Adrenal gland (tissue), 5 donors: ENCODE measurements around the gene DDX51.

Source experiments
- POLR2A ChIP-seq, 2 donors: fragments of 450-650 bp; IDR thresholded peaks; one replicate each; pipeline ENCODE4 v1.6.1; 2017; ENCODE audit warnings: antibody characterized with exemption in 2 of 2, mild to moderate bottlenecking in 2 of 2, moderate library complexity in 1 of 2
- TF ChIP-seq, protein P1 (sequence below), 6 experiments: fragments of 450-650 bp in 4 of 6; fragments of 200-600 bp in 2 of 6; sonication (generic) in 1 of 6; IDR thresholded peaks; 1 replicate in 5 of 6; 2 replicates in 1 of 6; pipeline versions ENCODE4 v1.5.1 to v1.8.0; 2016 to 2021; ENCODE audit warnings: antibody characterized with exemption in 6 of 6, mild to moderate bottlenecking in 2 of 6, moderate library complexity in 1 of 6
- donor health status: DM: no; HTN: no; CAD: no.

DNA sequence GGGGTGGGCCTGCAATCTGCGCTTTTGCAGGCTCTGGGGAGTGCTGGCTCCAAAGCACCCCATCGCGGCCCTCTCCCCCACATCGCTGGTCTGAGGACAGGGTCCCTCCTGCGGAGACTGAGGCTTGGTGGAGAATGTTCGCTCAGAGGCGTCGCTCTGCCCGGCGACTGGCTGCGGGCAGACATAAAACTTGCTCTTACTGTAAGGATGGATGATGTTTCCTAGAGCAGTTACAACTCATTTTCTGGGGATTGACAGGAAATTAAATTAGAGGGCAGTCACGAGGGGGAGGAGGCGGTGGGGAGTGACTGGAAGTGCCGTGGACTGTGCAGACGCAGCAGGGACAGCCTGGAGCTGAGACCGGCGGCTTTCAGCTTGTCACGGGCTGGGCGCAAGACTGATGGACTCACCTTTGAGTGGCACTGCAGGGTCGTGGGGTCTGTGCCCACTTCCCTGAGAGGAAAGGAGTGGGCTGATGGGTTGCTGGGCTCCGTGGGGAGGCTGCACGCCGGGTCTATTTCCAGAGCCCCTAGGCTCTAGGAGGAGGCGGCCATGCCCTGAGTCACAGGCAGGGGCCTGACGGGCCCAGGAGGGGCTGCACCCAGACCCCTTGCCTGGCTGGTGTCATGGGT lies 32.9 kb upstream of the DDX51 start:
- TF ChIP-seq, protein P1, sequence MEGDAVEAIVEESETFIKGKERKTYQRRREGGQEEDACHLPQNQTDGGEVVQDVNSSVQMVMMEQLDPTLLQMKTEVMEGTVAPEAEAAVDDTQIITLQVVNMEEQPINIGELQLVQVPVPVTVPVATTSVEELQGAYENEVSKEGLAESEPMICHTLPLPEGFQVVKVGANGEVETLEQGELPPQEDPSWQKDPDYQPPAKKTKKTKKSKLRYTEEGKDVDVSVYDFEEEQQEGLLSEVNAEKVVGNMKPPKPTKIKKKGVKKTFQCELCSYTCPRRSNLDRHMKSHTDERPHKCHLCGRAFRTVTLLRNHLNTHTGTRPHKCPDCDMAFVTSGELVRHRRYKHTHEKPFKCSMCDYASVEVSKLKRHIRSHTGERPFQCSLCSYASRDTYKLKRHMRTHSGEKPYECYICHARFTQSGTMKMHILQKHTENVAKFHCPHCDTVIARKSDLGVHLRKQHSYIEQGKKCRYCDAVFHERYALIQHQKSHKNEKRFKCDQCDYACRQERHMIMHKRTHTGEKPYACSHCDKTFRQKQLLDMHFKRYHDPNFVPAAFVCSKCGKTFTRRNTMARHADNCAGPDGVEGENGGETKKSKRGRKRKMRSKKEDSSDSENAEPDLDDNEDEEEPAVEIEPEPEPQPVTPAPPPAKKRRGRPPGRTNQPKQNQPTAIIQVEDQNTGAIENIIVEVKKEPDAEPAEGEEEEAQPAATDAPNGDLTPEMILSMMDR (IDR thresholded peaks at IDR 0.05): no peak
- no peak for TF ChIP-seq POLR2A (IDR thresholded peaks at IDR 0.05)
